AG10803 (cell line): ENCODE measurements around the gene IPCEF1.
A peak's percentile ranks its signal among the peaks of the same experiment; 100 is the strongest.

Source experiments
- DNase-seq: peaks from one replicate; pipeline ENCODE4 v3.0.0; 2010; ENCODE audit warnings: low read depth
- H3K4me3 ChIP-seq: 2 replicates; pipeline ENCODE4 v1.5.1; 2011; ENCODE audit warnings: mild to moderate bottlenecking, low read length, control low read depth
- TF ChIP-seq, protein P1 (sequence below): conservative IDR thresholded peaks from 2 replicates; pipeline ENCODE4 v1.5.1; 2011; ENCODE audit warnings: mild to moderate bottlenecking, low read length, control low read depth, inconsistent platforms

IPCEF1 gene

DNA sequence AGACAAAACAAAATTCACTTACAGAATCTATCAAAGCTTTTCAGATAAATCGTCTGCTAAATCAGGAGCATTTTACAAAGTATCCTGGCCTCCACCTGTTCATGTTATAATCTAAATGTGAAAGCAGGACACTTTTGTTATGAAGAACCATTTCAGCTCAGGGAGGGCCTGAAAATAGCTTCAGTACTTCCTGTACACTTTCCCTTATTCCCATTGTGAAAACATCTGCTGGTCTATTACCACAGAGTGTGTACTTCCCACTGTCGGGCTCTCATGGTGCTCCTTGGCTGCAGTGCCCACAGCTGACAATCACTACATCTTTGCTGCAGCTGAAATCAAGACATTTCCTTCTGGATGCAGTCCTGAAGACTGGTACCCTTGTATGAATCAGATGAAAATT lies 189.5 kb downstream of the IPCEF1 start:
- H3K4me3 ChIP-seq: no peak overlapping the region
- TF ChIP-seq, protein P1, sequence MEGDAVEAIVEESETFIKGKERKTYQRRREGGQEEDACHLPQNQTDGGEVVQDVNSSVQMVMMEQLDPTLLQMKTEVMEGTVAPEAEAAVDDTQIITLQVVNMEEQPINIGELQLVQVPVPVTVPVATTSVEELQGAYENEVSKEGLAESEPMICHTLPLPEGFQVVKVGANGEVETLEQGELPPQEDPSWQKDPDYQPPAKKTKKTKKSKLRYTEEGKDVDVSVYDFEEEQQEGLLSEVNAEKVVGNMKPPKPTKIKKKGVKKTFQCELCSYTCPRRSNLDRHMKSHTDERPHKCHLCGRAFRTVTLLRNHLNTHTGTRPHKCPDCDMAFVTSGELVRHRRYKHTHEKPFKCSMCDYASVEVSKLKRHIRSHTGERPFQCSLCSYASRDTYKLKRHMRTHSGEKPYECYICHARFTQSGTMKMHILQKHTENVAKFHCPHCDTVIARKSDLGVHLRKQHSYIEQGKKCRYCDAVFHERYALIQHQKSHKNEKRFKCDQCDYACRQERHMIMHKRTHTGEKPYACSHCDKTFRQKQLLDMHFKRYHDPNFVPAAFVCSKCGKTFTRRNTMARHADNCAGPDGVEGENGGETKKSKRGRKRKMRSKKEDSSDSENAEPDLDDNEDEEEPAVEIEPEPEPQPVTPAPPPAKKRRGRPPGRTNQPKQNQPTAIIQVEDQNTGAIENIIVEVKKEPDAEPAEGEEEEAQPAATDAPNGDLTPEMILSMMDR: no peak
- no peak for DNase-seq

- H3K4me3 ChIP-seq: no peak overlapping the region
- TF ChIP-seq, protein P1: no peak
- DNase-seq: no peak
Observed at GRCh38 chr6:154166140-154166539, 190.5 kb downstream of the IPCEF1 start.

DNA sequence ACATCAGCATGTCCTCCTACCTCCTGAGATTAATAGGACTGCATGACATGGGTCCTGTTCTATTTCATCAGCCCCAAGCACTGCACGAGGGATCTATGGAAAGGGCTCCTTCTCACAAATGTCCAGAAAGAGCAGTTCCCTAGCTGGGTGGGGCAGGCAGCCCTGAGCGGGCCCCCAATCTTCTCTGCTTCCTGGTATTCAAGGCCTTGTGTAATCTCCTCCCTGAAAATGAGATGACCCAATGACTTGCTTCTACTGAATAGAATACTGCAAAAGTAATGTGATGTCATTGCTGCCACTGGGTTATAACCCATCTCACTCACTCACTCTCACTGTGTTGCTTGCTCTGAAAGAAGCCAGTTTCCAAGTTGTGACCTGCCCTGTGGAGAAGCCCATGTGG lies 191.1 kb downstream of the IPCEF1 start:
- TF ChIP-seq, protein P1: no peak
- no peak for DNase-seq

DNA sequence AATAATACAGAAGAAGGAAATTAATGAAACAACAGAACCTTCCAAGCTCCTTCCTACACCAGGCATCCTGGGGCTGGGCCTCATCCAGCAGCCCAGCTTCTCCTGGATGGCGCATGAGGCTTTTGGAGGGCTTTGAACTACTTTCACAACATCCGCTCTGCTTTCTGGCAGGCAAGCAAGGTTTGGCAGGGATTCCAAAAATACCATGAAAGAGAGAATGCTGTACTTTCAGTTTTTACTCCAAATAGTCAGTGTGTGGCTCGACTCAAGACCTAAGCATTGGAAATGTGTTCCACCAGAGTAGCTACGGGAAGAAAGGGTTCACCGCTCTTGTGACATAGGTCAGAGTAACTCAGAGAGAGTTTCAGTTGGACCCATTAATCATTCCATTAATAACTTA lies 192.2 kb downstream of the IPCEF1 start:
- TF ChIP-seq, protein P1: no peak
- H3K4me3 ChIP-seq: no peak overlapping the region
- peak; percentile 75 for DNase-seq

More for the DNA sequence above, 191.1 kb downstream of the IPCEF1 start:
- no peak overlapping the region for H3K4me3 ChIP-seq

DNA sequence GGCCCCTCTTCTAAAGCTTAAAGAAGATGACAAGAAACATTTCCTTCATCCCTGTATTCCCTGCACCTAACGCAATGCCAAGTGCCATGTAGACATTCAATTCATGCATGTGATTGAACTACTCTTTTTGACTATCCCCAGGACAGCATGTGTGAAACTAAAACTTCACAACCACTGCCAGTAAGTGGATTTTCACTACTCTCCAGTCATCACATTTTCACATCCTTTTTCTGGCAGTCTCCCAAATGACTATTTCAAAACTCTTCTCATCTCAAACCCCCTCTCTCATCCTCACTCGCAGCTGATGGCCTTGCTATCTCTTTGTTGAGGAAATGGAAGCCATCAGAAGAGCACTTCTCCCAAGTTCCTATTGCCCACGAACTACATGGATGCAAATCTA lies 194.9 kb downstream of the IPCEF1 start:
- H3K4me3 ChIP-seq: no peak overlapping the region
- DNase-seq: no peak
- TF ChIP-seq, protein P1: no peak

DNA sequence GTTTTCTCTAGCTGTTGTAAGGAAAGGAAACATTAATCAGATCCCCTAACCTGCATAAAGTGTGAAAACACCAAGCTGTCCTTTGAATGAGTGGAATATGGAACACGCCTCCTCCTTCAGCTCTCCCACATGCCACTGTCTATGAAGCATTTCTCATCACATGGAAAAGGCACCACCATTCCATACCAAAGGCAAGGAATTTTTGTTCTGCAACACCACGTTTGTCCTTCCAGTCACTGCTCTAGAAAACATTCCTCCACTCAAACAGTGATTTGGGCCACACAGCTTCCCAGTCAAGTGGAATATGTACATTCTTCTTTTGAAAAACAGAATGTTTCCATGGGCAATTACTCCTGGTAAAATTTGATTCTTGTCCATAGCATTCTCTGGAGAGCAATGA lies 197.5 kb downstream of the IPCEF1 start:
- no peak for DNase-seq
- no peak overlapping the region for H3K4me3 ChIP-seq
- TF ChIP-seq, protein P1: no peak

- no peak for DNase-seq
- no peak overlapping the region for H3K4me3 ChIP-seq
- TF ChIP-seq, protein P1: no peak
Observed at GRCh38 chr6:154157706-154158105, 198.9 kb downstream of the IPCEF1 start.
